Measurements from ENCODE around the gene KCNV2. TPM values are rescaled to one million over a fixed set of nuclear protein-coding genes. Genes with fewer than 3 reads are reported as not detected.

KCNV2 gene
- total RNA-seq, 1 donor from 2014 or later, result not detected

GRCh38 chr9:2718001-2718697 is 839 bp downstream of the KCNV2 start:
- Mint-ChIP-seq H3K9me3 (ENCODE audit: unreplicated experiment) (peaks cover 4% of the 10 kb centered on the region), H3K4me3 (ENCODE audit: unreplicated experiment) (no peak overlapping the region), H3K27me3 (ENCODE audit: unreplicated experiment) (peaks cover 3% of the 10 kb centered on the region), H3K27ac (ENCODE audit: unreplicated experiment) (no peak overlapping the region), H3K36me3 (ENCODE audit: unreplicated experiment) (peaks cover 4% of the 10 kb centered on the region), H3K4me1 (ENCODE audit: low read depth, unreplicated experiment) (peaks cover 1% of the 10 kb centered on the region)
- TF ChIP-seq, protein P1, sequence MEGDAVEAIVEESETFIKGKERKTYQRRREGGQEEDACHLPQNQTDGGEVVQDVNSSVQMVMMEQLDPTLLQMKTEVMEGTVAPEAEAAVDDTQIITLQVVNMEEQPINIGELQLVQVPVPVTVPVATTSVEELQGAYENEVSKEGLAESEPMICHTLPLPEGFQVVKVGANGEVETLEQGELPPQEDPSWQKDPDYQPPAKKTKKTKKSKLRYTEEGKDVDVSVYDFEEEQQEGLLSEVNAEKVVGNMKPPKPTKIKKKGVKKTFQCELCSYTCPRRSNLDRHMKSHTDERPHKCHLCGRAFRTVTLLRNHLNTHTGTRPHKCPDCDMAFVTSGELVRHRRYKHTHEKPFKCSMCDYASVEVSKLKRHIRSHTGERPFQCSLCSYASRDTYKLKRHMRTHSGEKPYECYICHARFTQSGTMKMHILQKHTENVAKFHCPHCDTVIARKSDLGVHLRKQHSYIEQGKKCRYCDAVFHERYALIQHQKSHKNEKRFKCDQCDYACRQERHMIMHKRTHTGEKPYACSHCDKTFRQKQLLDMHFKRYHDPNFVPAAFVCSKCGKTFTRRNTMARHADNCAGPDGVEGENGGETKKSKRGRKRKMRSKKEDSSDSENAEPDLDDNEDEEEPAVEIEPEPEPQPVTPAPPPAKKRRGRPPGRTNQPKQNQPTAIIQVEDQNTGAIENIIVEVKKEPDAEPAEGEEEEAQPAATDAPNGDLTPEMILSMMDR (IDR thresholded peaks at IDR 0.05; ENCODE audit: partially characterized antibody, unreplicated experiment), result no peak
- DNase-seq, result no peak

- no peak for DNase-seq
- peaks cover 5% of the 10 kb centered on the region for H3K4me1 Mint-ChIP-seq (ENCODE audit: low read depth, unreplicated experiment)
- TF ChIP-seq, protein P1 (IDR thresholded peaks at IDR 0.05; ENCODE audit: partially characterized antibody, unreplicated experiment), result no peak
- H3K36me3 Mint-ChIP-seq (ENCODE audit: unreplicated experiment), result peaks cover 4% of the 10 kb centered on the region
- peaks cover 4% of the 10 kb centered on the region for H3K9me3 Mint-ChIP-seq (ENCODE audit: unreplicated experiment)
- H3K4me3 Mint-ChIP-seq (ENCODE audit: unreplicated experiment), result no peak overlapping the region
- H3K27me3 Mint-ChIP-seq (ENCODE audit: unreplicated experiment), result peaks cover 3% of the 10 kb centered on the region
- no peak overlapping the region for H3K27ac Mint-ChIP-seq (ENCODE audit: unreplicated experiment)
Measured at GRCh38 chr9:2718698-2719033, 1.4 kb downstream of the KCNV2 start.

GRCh38 chr9:2720179-2720654 is 2.9 kb downstream of the KCNV2 start:
- H3K9me3 Mint-ChIP-seq (ENCODE audit: unreplicated experiment), result peaks cover 4% of the 10 kb centered on the region
- H3K4me3 Mint-ChIP-seq (ENCODE audit: unreplicated experiment), result no peak overlapping the region
- peaks cover 10% of the 10 kb centered on the region for H3K4me1 Mint-ChIP-seq (ENCODE audit: low read depth, unreplicated experiment)
- DNase-seq, result no peak
- H3K27ac Mint-ChIP-seq (ENCODE audit: unreplicated experiment), result no peak overlapping the region
- TF ChIP-seq, protein P1 (IDR thresholded peaks at IDR 0.05; ENCODE audit: partially characterized antibody, unreplicated experiment), result no peak
- H3K27me3 Mint-ChIP-seq (ENCODE audit: unreplicated experiment), result peaks cover 3% of the 10 kb centered on the region
- H3K36me3 Mint-ChIP-seq (ENCODE audit: unreplicated experiment), result peaks cover 4% of the 10 kb centered on the region

DNA sequence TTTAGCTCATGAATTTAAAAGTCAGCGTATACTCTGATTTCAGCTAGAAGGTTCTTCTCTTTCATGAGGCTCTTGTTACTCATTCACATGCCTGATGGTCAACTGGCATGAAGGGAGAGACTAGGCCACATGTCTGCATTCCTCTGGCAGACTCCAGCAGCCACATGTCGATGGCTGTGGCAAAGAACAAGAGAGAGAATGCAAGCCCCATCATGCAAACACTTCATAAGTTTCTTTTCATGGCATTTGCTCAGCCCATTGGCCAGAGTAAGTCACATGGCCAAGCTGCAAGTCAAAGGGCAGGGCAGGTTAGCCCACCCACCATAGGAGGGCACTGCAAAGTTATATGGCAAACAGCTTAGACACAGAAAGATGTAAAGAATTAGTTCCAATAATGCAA is 5.4 kb downstream of the KCNV2 start:
- peaks cover 3% of the 10 kb centered on the region for H3K27me3 Mint-ChIP-seq (ENCODE audit: unreplicated experiment)
- no peak for DNase-seq
- peaks cover 1% of the 10 kb centered on the region for H3K9me3 Mint-ChIP-seq (ENCODE audit: unreplicated experiment)
- no peak overlapping the region for H3K27ac Mint-ChIP-seq (ENCODE audit: unreplicated experiment)
- H3K36me3 Mint-ChIP-seq (ENCODE audit: unreplicated experiment), result peaks cover 4% of the 10 kb centered on the region
- peaks cover 10% of the 10 kb centered on the region for H3K4me1 Mint-ChIP-seq (ENCODE audit: low read depth, unreplicated experiment)
- H3K4me3 Mint-ChIP-seq (ENCODE audit: unreplicated experiment), result no peak overlapping the region
- TF ChIP-seq, protein P1 (IDR thresholded peaks at IDR 0.05; ENCODE audit: partially characterized antibody, unreplicated experiment), result no peak

GRCh38 chr9:2723376-2724065 is 6.2 kb downstream of the KCNV2 start:
- Mint-ChIP-seq H3K27me3 (ENCODE audit: unreplicated experiment) (peaks cover 3% of the 10 kb centered on the region), H3K4me3 (ENCODE audit: unreplicated experiment) (no peak overlapping the region), H3K27ac (ENCODE audit: unreplicated experiment) (no peak overlapping the region), H3K4me1 (ENCODE audit: low read depth, unreplicated experiment) (peaks cover 16% of the 10 kb centered on the region), H3K9me3 (ENCODE audit: unreplicated experiment) (peaks cover 1% of the 10 kb centered on the region), H3K36me3 (ENCODE audit: unreplicated experiment) (peaks cover 4% of the 10 kb centered on the region)
- no peak for DNase-seq
- TF ChIP-seq, protein P1 (IDR thresholded peaks at IDR 0.05; ENCODE audit: partially characterized antibody, unreplicated experiment), result no peak

Measured in glutamatergic neuron (in vitro differentiated cells).